Measurements from ENCODE around the gene GRIK4. TPM values are rescaled to one million over a fixed set of nuclear protein-coding genes. Genes with fewer than 3 reads are reported as not detected.
"Not testable (repeated sequence)": the region's sequence is repeated elsewhere in the genome, so short reads cannot be mapped to it uniquely, and the experiment has no call there.

Gene GRIK4
- polyA plus RNA-seq (ENCODE audit: insufficient read length), result 1.3 TPM
- long read RNA-seq, donor 1, result 0 reads
- long read RNA-seq, donor 2, result 0 reads
- long read RNA-seq, donor 3, result 0 reads
- long read RNA-seq, donor 4, result 0 reads
- long read RNA-seq, donor 5, result 0 reads
- long read RNA-seq, donor 6, result 0 reads
- long read RNA-seq, donor 7, result 0 reads
- long read RNA-seq, donor 8, result 0 reads

GRCh38 chr11:120511116-120511819 is at the start of gene GRIK4:
TSS of gene GRIK4 (plus strand) at chr11:120511748. CDS start at chr11:120660319, 148,571 bp downstream.
- DNase-seq, result peak; percentile 81

- DNase-seq, result no peak
Measured at GRCh38 chr11:120462825-120463224, 48.7 kb upstream of the GRIK4 start.

- DNase-seq, result no peak
Measured at GRCh38 chr11:120465921-120466534, 45.5 kb upstream of the GRIK4 start.

- DNase-seq, result no peak
Measured at GRCh38 chr11:120467627-120468026, 43.9 kb upstream of the GRIK4 start.

- no peak for DNase-seq
Measured at GRCh38 chr11:120471131-120471530, 40.4 kb upstream of the GRIK4 start.

- DNase-seq, result no peak
Measured at GRCh38 chr11:120471994-120472393, 39.6 kb upstream of the GRIK4 start.

- no peak for DNase-seq
Measured at GRCh38 chr11:120473503-120473902, 38.0 kb upstream of the GRIK4 start.

GRCh38 chr11:120482149-120482548 is 29.4 kb upstream of the GRIK4 start:
- DNase-seq, result no peak

GRCh38 chr11:120484722-120485121 is 26.8 kb upstream of the GRIK4 start:
- no peak for DNase-seq

- DNase-seq, result no peak
Measured at GRCh38 chr11:120486138-120486537, 25.4 kb upstream of the GRIK4 start.

- no peak for DNase-seq
Measured at GRCh38 chr11:120489799-120490198, 21.7 kb upstream of the GRIK4 start.

GRCh38 chr11:120492486-120492885 is 19.1 kb upstream of the GRIK4 start:
- DNase-seq, result no peak

GRCh38 chr11:120494595-120494994 is 17.0 kb upstream of the GRIK4 start:
- DNase-seq, result no peak

GRCh38 chr11:120499088-120499487 is 12.5 kb upstream of the GRIK4 start:
- no peak for DNase-seq

GRCh38 chr11:120499859-120500258 is 11.7 kb upstream of the GRIK4 start:
- DNase-seq, result no peak

GRCh38 chr11:120500414-120501071 is 11.0 kb upstream of the GRIK4 start:
- no peak for DNase-seq

GRCh38 chr11:120501440-120501839 is 10.1 kb upstream of the GRIK4 start:
- no peak for DNase-seq

GRCh38 chr11:120501976-120502755 is 9.4 kb upstream of the GRIK4 start:
- no peak for DNase-seq

- DNase-seq, result not testable (repeated sequence)
Measured at GRCh38 chr11:120503529-120503928, 8.0 kb upstream of the GRIK4 start.

GRCh38 chr11:120505801-120506425 is 5.6 kb upstream of the GRIK4 start:
- no peak for DNase-seq

GRCh38 chr11:120509346-120510053 is 2.0 kb upstream of the GRIK4 start:
- no peak for DNase-seq

All from left kidney (tissue), 8 donors.